HCT116 (cell line): ENCODE results near the gene SLC7A7. TPM values are rescaled to one million over a fixed set of nuclear protein-coding genes. Genes with fewer than 3 reads are reported as not detected.

Source experiments
- ATAC-seq: fragments of 200-7000 bp; cut with Tn5 transposase; 2 replicates; pipeline ENCODE4 v1.9.1; 2020; ENCODE audit warnings: mild to moderate bottlenecking, moderate library complexity
- BruUV-seq: library from RNA; stranded (reverse); fragments of 400-500 nt; replicated peaks from 2 replicates; lab custom pipeline; 2021; lab: Mats Ljungman, UMichigan
- CTCF ChIA-PET: fragments of 300-600 bp; sonication (Branson Sonifier 250); formaldehyde crosslinking; loops from one replicate; lab custom pipeline; 2021; ENCODE audit warnings: antibody characterized with exemption; lab: Charles Lee
- POLR2A ChIA-PET: fragments of 300-600, 350-600 bp; sonication (Branson Sonifier 250); formaldehyde crosslinking; loops from one replicate; lab custom pipeline; 2021; ENCODE audit warnings: antibody characterized with exemption; lab: Charles Lee
- RAD21 ChIA-PET, 2 experiments: fragments of 300-600 bp; sonication (Branson Sonifier 250); formaldehyde crosslinking; loops; one replicate each; lab custom pipeline; 2023; ENCODE audit warnings: low total read pairs in 2 of 2; ENCODE audit not compliant: uncharacterized antibody in 2 of 2, unreplicated experiment in 2 of 2, low non-redundant PET in 1 of 2; lab: Charles Lee
- DNase-seq: peaks from one replicate; pipeline ENCODE4 v3.0.0-alpha.2; 2010; ENCODE audit warnings: low read depth, low spot score
- H2AFZ ChIP-seq: fragments of 200-600 bp; shearing (Covaris generic), sonication (generic); 2 replicates; pipeline ENCODE4 v1.6.1; 2017; ENCODE audit warnings: low read depth, mixed run types, mixed read lengths, antibody characterized with exemption, low read length; ENCODE audit not compliant: poor library complexity, severe bottlenecking
- H3K27ac ChIP-seq: 2 replicates; pipeline ENCODE4 v1.5.1; 2012; ENCODE audit warnings: low read depth, low read length
- H3K27me3 ChIP-seq: fragments of 200-600 bp; sonication (generic); 2 replicates; pipeline ENCODE4 v1.6.1; 2016; ENCODE audit warnings: mixed run types, low read length, mixed read lengths; ENCODE audit not compliant: insufficient read depth
- H3K36me3 ChIP-seq, 2 experiments: fragments of 200-500 bp in 1 of 2; fragments of 200-600 bp in 1 of 2; sonication (Bioruptor generic) in 1 of 2; sonication (generic) in 1 of 2; 2 replicates each; pipeline versions ENCODE4 v1.5.1 to v1.6.1; 2014 to 2016; ENCODE audit warnings: low read length in 2 of 2, inconsistent platforms in 1 of 2, mixed read lengths in 1 of 2, mixed run types in 1 of 2; ENCODE audit not compliant: insufficient read depth in 2 of 2, control insufficient read depth in 1 of 2
- H3K4me1 ChIP-seq, 2 experiments: fragments of 200-600 bp in 1 of 2; sonication (generic) in 1 of 2; 2 replicates each; pipeline versions ENCODE4 v1.5.1 to v1.6.1; 2012 to 2017; ENCODE audit warnings: low read length in 2 of 2, inconsistent platforms in 1 of 2, mild to moderate bottlenecking in 1 of 2, mixed read lengths in 1 of 2, mixed run types in 1 of 2, moderate library complexity in 1 of 2; ENCODE audit not compliant: insufficient read depth in 2 of 2, control insufficient read depth in 1 of 2
- H3K4me2 ChIP-seq: fragments of 200-600 bp; sonication (generic); 2 replicates; pipeline ENCODE4 v1.6.1; 2017; ENCODE audit warnings: mixed run types, low read length, mixed read lengths
- H3K4me3 ChIP-seq, 2 experiments: fragments of 200-600 bp in 1 of 2; sonication (generic) in 1 of 2; replicated peaks in 1 of 2; 2 replicates each; pipeline ENCODE4 v1.5.1; 2011 to 2016; ENCODE audit warnings: low read length in 2 of 2, control low read depth in 1 of 2, low read depth in 1 of 2, mild to moderate bottlenecking in 1 of 2, mixed read lengths in 1 of 2, mixed run types in 1 of 2
- H3K79me2 ChIP-seq: fragments of 200-600 bp; sonication (generic); 2 replicates; pipeline ENCODE4 v1.6.1; 2017; ENCODE audit warnings: mild to moderate bottlenecking, mixed run types, low read length, moderate library complexity, mixed read lengths; ENCODE audit not compliant: insufficient read depth
- H3K9ac ChIP-seq: fragments of 200-600 bp; sonication (generic); 2 replicates; pipeline ENCODE4 v1.6.1; 2016; ENCODE audit warnings: low read length, mixed read lengths
- H3K9me2 ChIP-seq: fragments of 200-600 bp; sonication (generic), shearing (Covaris generic); 2 replicates; pipeline ENCODE4 v1.6.1; 2017; ENCODE audit warnings: mixed run types, mild to moderate bottlenecking, moderate library complexity; ENCODE audit not compliant: insufficient read depth
- H3K9me3 ChIP-seq, 2 experiments: fragments of 200-500 bp in 1 of 2; fragments of 200-600 bp in 1 of 2; sonication (Bioruptor generic) in 1 of 2; sonication (generic) in 1 of 2; 2 replicates each; pipeline ENCODE4 v1.6.1; 2014 to 2017; ENCODE audit warnings: low read length in 2 of 2, mixed read lengths in 2 of 2, inconsistent platforms in 1 of 2, low read depth in 1 of 2, mild to moderate bottlenecking in 1 of 2, mixed run types in 1 of 2, moderate library complexity in 1 of 2; ENCODE audit not compliant: control insufficient read depth in 1 of 2, insufficient read depth in 1 of 2
- H4K20me1 ChIP-seq: fragments of 200-600 bp; sonication (generic), shearing (Covaris generic); 2 replicates; pipeline ENCODE4 v1.6.1; 2017; ENCODE audit warnings: mixed run types, mild to moderate bottlenecking, moderate library complexity; ENCODE audit not compliant: insufficient read depth
- ATF3 ChIP-seq: IDR thresholded peaks from 2 replicates; pipeline ENCODE4 v1.6.1; 2012
- CEBPB ChIP-seq: IDR thresholded peaks from 2 replicates; pipeline ENCODE4 v1.6.1; 2012; ENCODE audit warnings: low read depth
- CTCF ChIP-seq, 3 experiments: fragments of 200-600 bp in 1 of 3; sonication (generic) in 1 of 3; IDR thresholded peaks in 2 of 3; conservative IDR thresholded peaks in 1 of 3; 2 replicates each; pipeline ENCODE4 v1.5.1; 2012 to 2017; ENCODE audit warnings: low read depth in 2 of 3, low read length in 2 of 3, antibody characterized with exemption in 1 of 3, borderline replicate concordance in 1 of 3, control low read depth in 1 of 3, mild to moderate bottlenecking in 1 of 3, mixed read lengths in 1 of 3, mixed run types in 1 of 3, moderate library complexity in 1 of 3; ENCODE audit not compliant: insufficient read depth in 1 of 3
- EGR1 ChIP-seq: IDR thresholded peaks from 2 replicates; pipeline ENCODE4 v1.6.1; 2012; ENCODE audit warnings: low read depth
- EZH2 ChIP-seq: fragments of 200-600 bp; sonication (generic); IDR thresholded peaks from 2 replicates; pipeline ENCODE4 v1.6.1; 2017; ENCODE audit warnings: antibody characterized with exemption, mixed run types
- FOSL1 ChIP-seq: IDR thresholded peaks from 2 replicates; pipeline ENCODE4 v1.6.1; 2012; ENCODE audit warnings: low read depth
- MAX ChIP-seq: IDR thresholded peaks from 2 replicates; pipeline ENCODE4 v1.6.1; 2012
- POLR2A ChIP-seq: IDR thresholded peaks from 2 replicates; pipeline ENCODE4 v1.7.0; 2011; ENCODE audit warnings: borderline replicate concordance; ENCODE audit not compliant: insufficient read depth, insufficient read length; ENCODE audit errors: extremely low read depth
- POLR2AphosphoS5 ChIP-seq: IDR thresholded peaks from 2 replicates; pipeline ENCODE4 v1.6.1; 2011; ENCODE audit warnings: mild to moderate bottlenecking, low read depth, low read length, moderate library complexity
- REST ChIP-seq: IDR thresholded peaks from 2 replicates; pipeline ENCODE4 v1.6.1; 2012; ENCODE audit warnings: low read depth
- SIN3A ChIP-seq: IDR thresholded peaks from 2 replicates; pipeline ENCODE4 v1.6.1; 2012; ENCODE audit warnings: low read depth
- YY1 ChIP-seq: IDR thresholded peaks from 2 replicates; pipeline ENCODE4 v1.6.1; 2011; ENCODE audit warnings: low read length, low read depth, moderate library complexity, mild to moderate bottlenecking; ENCODE audit not compliant: insufficient replicate concordance; ENCODE audit errors: extremely low read depth
- ZNF274 ChIP-seq: fragments of 200-500 bp; sonication (Bioruptor generic); IDR thresholded peaks from 2 replicates; pipeline ENCODE4 v1.6.1; 2014; ENCODE audit warnings: mild to moderate bottlenecking, low read depth, low read length, inconsistent platforms
- intact Hi-C: fragments of 100-400 bp; cut with micrococcal nuclease; formaldehyde crosslinking; loops from 2 replicates; pipeline ENCODE4 v1.10.0; 2022
- total RNA-seq: library from RNA; stranded (reverse); gene quantifications from one replicate; pipeline ENCODE4 v1.2.1, GENCODE V29; 2021; ENCODE audit not compliant: unreplicated experiment

SLC7A7 gene
- total RNA-seq, 1 experiment from 2014 or later: 0.27 TPM

GRCh38 chr14:22803687-22803974, 11.6 kb downstream of the SLC7A7 start:
- RAD21 ChIA-PET: no interaction called here
- H3K36me3 ChIP-seq: no peaks in the 10 kb centered on the region
- H3K4me2 ChIP-seq: no peak overlapping the region
- H4K20me1 ChIP-seq: no peaks in the 10 kb centered on the region
- no peak for ATAC-seq
- no peak overlapping the region for H3K4me3 ChIP-seq
- no peaks in the 10 kb centered on the region for H3K9me3 ChIP-seq
- peaks cover 4 to 11% of the 10 kb centered on the region in 2 experiments; a peak in 3 of 4 replicates for H3K4me1 ChIP-seq
- no peaks in the 10 kb centered on the region for H3K79me2 ChIP-seq
- H3K27me3 ChIP-seq: no peaks in the 10 kb centered on the region
- no peak overlapping the region for H2AFZ ChIP-seq
- H3K27ac ChIP-seq: no peak overlapping the region
- CTCF ChIA-PET: no interaction called here
- TF ChIP-seq FOSL1 (no peak), EGR1 (no peak), MAX (no peak), SIN3A (no peak)
- TF ChIP-seq, all 23 proteins: peak for 0
- no TSS peak for BruUV-seq
- Histone ChIP-seq H3K9ac (no peak overlapping the region), H3K9me2 (no peaks in the 10 kb centered on the region)
- no peak for DNase-seq
- POLR2A ChIA-PET: no interaction called here
- intact Hi-C loops: no loop called here

- RAD21 ChIA-PET: no interaction called here
- H4K20me1 ChIP-seq: no peaks in the 10 kb centered on the region
- no peak overlapping the region for H3K27ac ChIP-seq
- H3K36me3 ChIP-seq: no peaks in the 10 kb centered on the region
- intact Hi-C loops: no loop called here
- no peaks in the 10 kb centered on the region for H3K9me3 ChIP-seq
- CTCF ChIA-PET: no interaction called here
- H3K9ac ChIP-seq: no peak overlapping the region
- H3K9me2 ChIP-seq: no peaks in the 10 kb centered on the region
- no TSS peak for BruUV-seq
- no peak for DNase-seq
- no peaks in the 10 kb centered on the region for H3K79me2 ChIP-seq
- H3K4me2 ChIP-seq: no peak overlapping the region
- H3K27me3 ChIP-seq: no peaks in the 10 kb centered on the region
- POLR2A ChIA-PET: no interaction called here
- no peak for ATAC-seq
- no peak overlapping the region for H2AFZ ChIP-seq
- no peak overlapping the region for H3K4me3 ChIP-seq
- H3K4me1 ChIP-seq: peaks cover 4 to 11% of the 10 kb centered on the region in 2 experiments; a peak in 3 of 4 replicates
- TF ChIP-seq CEBPB: no peak
- TF ChIP-seq POLR2AphosphoS5: no peak
- no peak for TF ChIP-seq ATF3
- TF ChIP-seq YY1: no peak
- no peak for TF ChIP-seq ZNF274
- TF ChIP-seq SIN3A: no peak
- TF ChIP-seq MAX: no peak
- TF ChIP-seq EZH2: no peak
- TF ChIP-seq POLR2A: no peak
- TF ChIP-seq REST: no peak
- no peak for TF ChIP-seq FOSL1
- no peak for TF ChIP-seq CTCF (IDR thresholded peaks at IDR 0.05 in 2 of 3, conservative IDR thresholded peaks at IDR 0.05 in 1 of 3; ENCODE audit: borderline replicate concordance in 1 of 3, insufficient read depth in 1 of 3, low read depth in 2 of 3, low read length in 2 of 3)
These were observed 12.2 kb downstream of the SLC7A7 start for GRCh38 chr14:22802860-22803686.
